ENCODE measurements around the gene TNNI2.
A peak's percentile ranks its signal among the peaks of the same experiment; 100 is the strongest.
"Not testable (repeated sequence)": the region's sequence is repeated elsewhere in the genome, so short reads cannot be mapped to it uniquely, and the experiment has no call there.

The TNNI2 gene

DNA sequence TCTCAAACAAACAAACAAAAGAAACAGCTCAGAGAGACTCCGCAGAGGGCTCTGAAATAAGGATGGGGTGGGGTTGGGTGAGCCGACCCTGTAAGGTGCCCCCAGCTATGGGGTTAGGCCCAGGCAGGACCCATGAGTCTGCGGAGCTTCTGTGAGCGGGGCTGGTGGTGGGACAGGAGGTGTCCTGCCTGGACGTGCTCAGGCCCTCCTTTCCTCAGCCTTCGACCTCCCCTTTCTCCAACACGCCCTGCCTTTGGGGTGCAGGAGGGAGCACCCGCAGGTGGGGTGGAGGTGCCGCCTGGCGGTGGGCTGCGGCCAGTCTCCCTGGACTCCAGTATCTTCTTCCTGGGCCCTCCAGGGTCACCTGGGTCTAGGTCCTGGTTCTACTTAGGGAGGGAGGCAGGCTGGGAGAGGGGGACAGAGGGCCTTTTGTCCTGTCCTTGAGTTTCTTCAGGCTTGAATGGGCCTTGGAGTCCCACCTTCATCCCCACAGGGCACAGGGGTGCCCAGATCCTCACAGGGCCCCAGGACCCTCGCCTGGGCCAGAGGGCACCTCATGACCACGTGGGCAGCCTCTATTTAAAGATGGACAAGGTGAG is 40.7 kb downstream of the TNNI2 start:
- DNase-seq (ENCODE audit: low read depth, low spot score) = no peak
- no peak overlapping the region for H3K4me3 ChIP-seq (ENCODE audit: low read length)

DNA sequence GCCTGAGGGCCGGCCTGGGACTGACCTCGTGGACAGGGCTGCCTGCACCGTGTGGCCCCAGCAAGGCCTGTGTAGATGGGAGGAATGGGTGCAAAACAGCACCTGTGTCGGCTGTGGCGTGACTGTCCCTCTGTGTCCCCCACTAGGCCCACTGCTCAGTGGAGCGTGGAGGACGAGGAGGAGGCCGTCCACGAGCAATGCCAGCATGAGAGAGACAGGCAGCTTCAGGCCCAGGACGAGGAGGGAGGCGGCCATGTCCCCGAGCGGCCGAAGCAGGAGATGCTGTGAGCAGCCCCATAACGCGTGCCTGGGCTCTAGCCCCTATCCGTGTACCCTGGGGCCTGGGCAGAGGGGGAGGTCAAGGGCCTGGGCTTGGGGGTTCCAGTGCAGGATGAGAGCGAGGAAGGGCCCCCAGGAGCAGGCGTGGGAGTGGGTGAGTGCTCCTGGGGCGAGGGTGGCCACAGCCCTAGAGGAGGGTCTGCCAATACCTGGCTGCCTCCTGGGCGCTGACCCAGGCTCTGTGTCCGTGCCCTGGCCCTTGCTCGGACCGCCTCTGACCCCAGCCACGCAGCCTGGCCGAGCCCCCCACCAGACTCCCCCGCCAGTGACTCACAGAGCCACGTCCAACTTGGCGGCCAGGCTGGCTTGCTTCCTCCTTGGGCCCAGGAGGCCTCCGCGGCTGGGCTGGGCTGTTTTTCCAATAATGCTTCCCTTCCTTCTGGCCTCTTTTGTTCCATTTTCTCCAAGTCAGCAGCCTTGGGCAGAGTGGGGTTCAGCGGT is 41.4 kb downstream of the TNNI2 start:
- no peak overlapping the region for H3K4me3 ChIP-seq (ENCODE audit: low read length)
- DNase-seq (ENCODE audit: low read depth, low spot score) = no peak

DNA sequence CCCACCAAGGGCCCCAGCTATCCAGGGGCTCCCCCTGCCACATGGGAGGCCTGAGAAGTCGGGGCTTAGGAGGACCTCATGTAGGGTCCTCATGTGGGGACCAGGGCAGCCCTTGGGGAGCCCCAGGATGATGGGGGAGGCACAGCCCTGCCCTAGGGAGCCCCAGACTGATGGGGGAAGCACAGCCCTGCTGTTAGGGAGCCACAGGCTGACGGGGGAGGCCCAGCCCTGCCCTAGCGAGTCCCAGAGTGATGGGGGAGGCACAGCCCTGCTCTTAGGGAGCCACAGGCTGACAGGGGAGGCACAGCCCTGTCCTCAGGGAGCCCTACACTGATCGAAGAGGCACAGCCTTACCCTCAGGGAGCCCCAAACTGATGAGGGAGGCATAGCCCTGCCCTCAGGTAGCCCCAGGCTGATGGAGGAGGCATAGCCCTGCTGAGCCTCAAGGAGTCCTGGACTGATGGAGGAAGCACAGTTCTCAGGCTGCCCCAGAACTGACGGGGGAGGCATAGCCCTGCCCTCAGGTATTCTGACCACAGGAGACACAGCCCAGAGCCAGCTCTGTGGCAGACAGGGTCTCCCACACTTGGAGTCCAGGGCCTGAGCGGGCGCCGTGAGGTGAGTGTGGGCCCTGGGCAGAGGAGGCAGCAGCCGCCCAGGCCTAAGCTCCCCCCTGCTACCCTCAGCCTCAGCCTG is 42.1 kb downstream of the TNNI2 start:
- DNase-seq (ENCODE audit: low read depth, low spot score) = no peak
- no peak overlapping the region for H3K4me3 ChIP-seq (ENCODE audit: low read length)

GRCh38 chr11:1881442-1882264 is 42.9 kb downstream of the TNNI2 start:
- DNase-seq (ENCODE audit: low read depth, low spot score) = no peak
- H3K4me3 ChIP-seq (ENCODE audit: low read length) = no peak overlapping the region

GRCh38 chr11:1882265-1883238 is 43.8 kb downstream of the TNNI2 start:
- DNase-seq (ENCODE audit: low read depth, low spot score) = peak; percentile 57

DNA sequence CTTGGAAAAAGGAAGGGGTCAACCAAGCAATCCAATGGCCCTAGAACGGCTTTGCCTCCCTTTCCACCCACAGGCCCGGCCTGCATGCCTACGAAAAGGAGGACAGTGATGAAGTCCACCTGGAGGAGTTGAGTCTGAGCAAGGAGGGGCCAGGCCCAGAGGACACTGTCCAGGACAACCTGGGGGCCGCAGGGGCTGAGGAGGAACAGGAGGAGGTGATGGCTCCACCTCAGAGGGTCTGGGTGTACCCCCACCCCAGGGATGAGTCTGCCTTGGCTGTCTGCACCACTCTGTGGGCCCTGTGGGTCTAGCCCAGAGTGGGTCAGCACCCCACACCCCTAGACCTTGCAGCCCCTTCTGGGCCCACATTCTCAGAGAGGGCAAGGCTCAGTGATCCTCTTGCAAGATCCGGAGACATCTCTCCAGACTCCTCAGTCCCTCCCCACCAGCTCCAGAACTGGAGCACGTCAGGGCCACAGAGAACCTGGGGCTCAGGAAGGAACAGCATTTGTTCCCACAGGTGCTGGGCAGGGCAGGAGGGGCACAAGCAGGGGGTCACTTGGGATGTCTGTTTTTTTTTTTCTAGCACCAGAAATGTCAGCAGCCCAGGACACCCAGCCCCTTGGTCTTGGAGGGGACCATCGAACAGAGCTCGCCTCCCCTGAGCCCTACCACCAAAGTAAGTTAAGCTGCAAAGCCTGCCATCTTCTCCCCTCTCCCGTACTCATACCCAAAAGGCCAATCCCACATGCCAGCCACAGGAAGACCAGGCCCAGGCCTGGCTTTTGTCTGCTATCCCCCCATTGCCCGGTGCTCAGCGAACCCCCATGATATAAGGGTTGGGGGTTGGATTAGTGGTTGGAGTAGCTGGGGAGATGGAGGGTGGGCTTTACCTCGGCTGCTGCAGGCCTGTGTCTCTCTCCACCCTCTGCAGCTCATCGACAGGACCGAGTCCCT is 44.8 kb downstream of the TNNI2 start:
- H3K4me3 ChIP-seq (ENCODE audit: low read length) = no peak overlapping the region
- no peak for DNase-seq (ENCODE audit: low read depth, low spot score)

More at GRCh38 chr11:1882265-1883238, 43.8 kb downstream of the TNNI2 start:
- H3K4me3 ChIP-seq (ENCODE audit: low read length) = no peak overlapping the region

GRCh38 chr11:1884303-1884700 is 45.5 kb downstream of the TNNI2 start:
- no peak for DNase-seq (ENCODE audit: low read depth, low spot score)
- no peak overlapping the region for H3K4me3 ChIP-seq (ENCODE audit: low read length)

DNA sequence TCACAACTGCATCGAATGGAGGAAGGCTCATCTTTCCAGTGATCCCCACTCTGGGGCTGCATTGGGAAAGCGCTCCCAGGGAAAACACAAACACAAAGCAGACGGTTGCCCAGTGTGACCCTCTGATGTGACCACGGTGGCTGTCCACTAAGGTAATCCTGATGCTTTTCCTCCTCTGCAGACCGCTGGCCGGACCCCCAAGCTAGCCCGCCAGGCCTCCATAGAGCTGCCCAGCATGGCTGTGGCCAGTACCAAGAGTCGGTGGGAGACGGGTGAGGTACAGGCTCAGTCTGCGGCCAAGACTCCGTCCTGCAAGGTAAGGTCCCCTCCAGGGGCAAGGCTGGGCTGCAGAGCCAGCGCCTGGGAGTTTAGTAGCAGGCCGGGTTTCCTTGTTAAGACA is 47.8 kb downstream of the TNNI2 start:
- not testable (repeated sequence) for H3K4me3 ChIP-seq (ENCODE audit: low read length); DNase-seq (ENCODE audit: low read depth, low spot score)

- no peak for DNase-seq (ENCODE audit: low read depth, low spot score)
- H3K4me3 ChIP-seq (ENCODE audit: low read length) = no peak overlapping the region
These were observed 48.9 kb downstream of the TNNI2 start for GRCh38 chr11:1887451-1888346.

DNA sequence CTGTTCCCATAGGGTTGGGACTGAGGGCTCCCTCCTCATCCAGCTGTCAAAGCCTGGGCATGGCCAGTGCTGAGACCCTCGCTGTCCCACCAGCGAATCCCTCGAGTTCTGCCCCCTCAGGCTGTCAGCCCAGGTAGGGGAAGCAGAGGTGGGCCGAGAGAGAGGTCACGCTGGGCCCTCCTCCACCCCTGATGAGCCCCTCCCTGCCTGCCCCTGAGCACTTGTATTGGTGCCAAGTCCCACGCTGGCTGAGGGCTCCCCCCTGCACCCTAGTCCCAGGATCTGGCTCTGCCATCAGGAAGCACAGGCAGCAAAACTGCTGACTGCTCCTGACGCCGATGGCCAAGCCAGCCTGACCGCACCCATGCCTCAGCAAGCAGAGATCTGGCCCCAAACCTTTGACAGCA is 49.6 kb downstream of the TNNI2 start:
- no peak for DNase-seq (ENCODE audit: low read depth, low spot score)
- H3K4me3 ChIP-seq (ENCODE audit: low read length) = peak overlapping the region; percentile 89

DNA sequence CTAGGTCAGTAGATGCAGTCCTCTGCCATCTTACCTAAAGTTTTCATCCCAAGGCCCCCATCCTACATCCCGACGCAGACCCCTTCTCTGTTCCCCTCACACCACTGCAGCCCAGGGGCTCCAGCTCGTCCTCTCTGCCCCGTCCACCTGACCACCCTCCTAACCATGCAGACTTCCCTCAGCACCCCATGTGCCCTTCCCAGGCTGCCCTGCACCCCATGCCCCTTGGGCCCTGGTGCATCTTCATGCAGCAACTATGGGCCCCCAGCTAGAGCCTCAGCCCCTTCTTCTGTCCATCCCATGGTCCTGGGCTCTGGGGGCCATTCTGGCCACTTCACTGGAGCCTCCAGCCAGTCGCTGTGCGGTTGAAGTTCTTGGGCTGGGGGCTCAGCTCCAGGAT is 50.0 kb downstream of the TNNI2 start:
- DNase-seq (ENCODE audit: low read depth, low spot score) = no peak
- peak overlapping the region; percentile 89 for H3K4me3 ChIP-seq (ENCODE audit: low read length)

DNA sequence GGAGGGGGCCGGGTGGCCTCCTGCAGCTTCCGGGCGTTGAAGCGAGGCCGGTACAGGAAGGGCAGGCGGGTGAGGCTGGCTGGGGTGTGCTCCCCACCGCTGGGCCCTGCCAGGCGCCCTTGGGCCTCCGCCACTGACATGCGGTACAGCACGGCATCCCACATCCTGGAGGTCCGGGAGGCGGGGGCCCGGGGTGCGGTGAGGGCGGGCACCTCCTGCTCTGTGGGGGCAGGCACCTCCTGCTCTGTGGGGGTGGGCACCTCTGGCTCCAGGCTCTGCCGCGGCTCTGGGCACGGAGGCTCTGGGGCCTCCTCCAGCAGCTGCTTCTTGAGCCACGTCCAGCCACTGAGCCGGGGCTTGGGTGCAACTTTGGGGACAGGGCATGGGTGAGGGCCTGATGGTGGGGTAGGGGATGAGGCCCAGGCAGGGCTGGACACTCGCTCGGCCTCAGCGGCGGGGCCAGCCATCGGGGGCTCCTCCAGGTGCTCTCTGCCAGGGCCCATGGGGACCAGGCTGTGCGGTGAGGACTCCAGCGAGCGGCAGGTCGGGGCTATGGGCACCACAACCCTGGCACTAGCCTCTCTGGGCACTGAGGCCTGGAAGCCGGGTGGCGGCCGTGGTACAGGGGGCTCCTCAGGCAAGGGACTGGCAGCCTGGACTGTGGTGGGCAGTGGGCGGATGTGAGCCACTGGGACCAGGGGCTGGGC is 50.6 kb downstream of the TNNI2 start:
- H3K4me3 ChIP-seq (ENCODE audit: low read length) = peak overlapping the region; percentile 89
- peak; percentile 87 for DNase-seq (ENCODE audit: low read depth, low spot score)

DNA sequence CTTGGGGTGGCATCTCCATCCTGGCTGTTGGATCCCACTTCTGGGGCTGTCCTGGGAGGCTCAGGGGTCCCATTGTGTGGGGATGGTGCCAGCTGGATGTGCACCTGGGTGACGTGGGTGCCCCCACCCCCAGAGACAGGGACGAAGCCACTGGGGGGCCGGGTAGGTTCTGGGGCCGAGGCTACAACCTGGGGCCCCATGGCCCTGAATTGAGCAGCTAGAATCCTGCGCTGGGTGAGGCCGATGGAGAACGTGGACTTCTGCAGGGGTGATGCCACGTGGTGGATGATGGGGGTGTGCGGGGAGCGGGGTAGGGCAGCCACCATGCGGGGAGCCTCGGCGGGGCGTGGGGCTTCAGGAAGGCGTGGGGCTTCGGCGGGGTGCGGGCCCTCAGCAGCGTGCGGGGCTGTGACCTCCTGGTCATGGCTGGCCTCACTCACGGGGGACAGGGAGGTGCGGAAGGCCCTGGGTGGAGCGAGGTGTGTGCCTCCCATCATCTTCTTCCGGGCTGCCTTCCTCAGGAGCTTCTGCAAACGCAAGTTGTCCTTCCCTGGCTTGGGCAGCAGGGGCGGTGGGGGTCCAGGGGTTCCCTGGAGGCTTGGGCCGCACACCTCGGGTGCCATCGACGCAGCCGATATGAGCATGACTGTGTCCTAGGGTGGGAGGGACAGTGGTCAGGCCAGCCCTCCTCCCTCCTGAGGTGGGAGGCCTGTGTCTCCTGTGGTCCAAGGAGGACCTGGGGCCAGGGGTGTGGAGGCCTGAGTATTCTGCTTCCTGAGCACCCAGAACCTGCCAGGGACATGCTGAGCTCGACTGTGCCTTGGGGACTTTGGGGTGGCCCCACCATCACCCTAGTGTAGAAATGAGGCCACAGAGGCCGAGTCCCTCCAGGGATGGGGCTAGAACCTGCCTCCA is 51.4 kb downstream of the TNNI2 start:
- H3K4me3 ChIP-seq (ENCODE audit: low read length) = peak overlapping the region; percentile 89
- peak; percentile 25 for DNase-seq (ENCODE audit: low read depth, low spot score)

Measured in Jurkat, Clone E6-1 (cell line).